Measurements from ENCODE around the gene PLSCR3. TPM values are rescaled to one million over a fixed set of nuclear protein-coding genes. Genes with fewer than 3 reads are reported as not detected.

PLSCR3 gene
- total and polyA plus RNA-seq, 2 donors (not counting 3 experiments of a cell fraction or from before 2014, with no cell fraction given), result 59.9 to 94.8 TPM

- H3K9ac ChIP-seq (replicated peaks; ENCODE audit: extremely low read depth, insufficient read depth, low read length), result no peak within 1 kb of the TSS
- POLR2A ChIA-PET, result no interaction called here
Measured at GRCh38 chr17:7355053-7355452, 39.3 kb downstream of the PLSCR3 start, which contains the start of gene TMEM95. TSS of gene TMEM95 (plus strand) at chr17:7355156. CDS start at chr17:7355205, 49 bp downstream.

More at GRCh38 chr17:7355053-7355452, 39.3 kb downstream of the PLSCR3 start, which contains the start of gene TMEM95:
- Histone ChIP-seq H3K27me3 (ENCODE audit: control insufficient read depth in 2 of 2, insufficient read depth in 2 of 2, low read length in 2 of 2) (no peaks in the 10 kb centered on the region), H3K9me3 (replicated peaks; ENCODE audit: control insufficient read depth, insufficient read depth, low read length) (no peaks in the 10 kb centered on the region), H4K20me1 (replicated peaks; ENCODE audit: control insufficient read depth, extremely low read depth, insufficient read depth, low read length) (no peaks in the 10 kb centered on the region), H3K4me1 (ENCODE audit: control insufficient read depth, extremely low read depth, insufficient read depth, low read length) (peaks cover 15% of the 10 kb centered on the region), H3K79me2 (ENCODE audit: control insufficient read depth, insufficient read depth, low read length) (no peaks in the 10 kb centered on the region), H3K4me3 (replicated peaks in 1 of 3; ENCODE audit: insufficient read depth in 1 of 3, low read depth in 1 of 3, low read length in 3 of 3) (no peak within 1 kb of the TSS), H3K27ac (ENCODE audit: insufficient read depth, low read depth, low read length) (no peak within 1 kb of the TSS), H3K4me2 (ENCODE audit: insufficient read depth, low read length) (no peak within 1 kb of the TSS), H3K9me1 (replicated peaks; ENCODE audit: control insufficient read depth, extremely low read depth, insufficient read depth, low read length) (no peaks in the 10 kb centered on the region), H3K36me3 (ENCODE audit: control insufficient read depth in 2 of 2, extremely low read depth in 1 of 2, insufficient read depth in 2 of 2, low read length in 2 of 2) (no peaks in the 10 kb centered on the region), H2AFZ (ENCODE audit: low read depth, low read length) (no peak within 1 kb of the TSS)
- dilution Hi-C loops (cut with MboI; ENCODE audit: extremely low pct_ligation_motif_present, low sequenced_read_pairs) (no loop called here), intact Hi-C loops (cut with micrococcal nuclease) (loop anchor here (5.0 kb wide), 1 partner anchor 37 kb away; the partner anchor contains the start of gene PLSCR3)
- TF ChIP-seq JUN (IDR thresholded peaks at IDR 0.05; ENCODE audit: borderline replicate concordance, insufficient read depth, insufficient read length, low read depth) (no peak), MYC (IDR thresholded peaks at IDR 0.05; ENCODE audit: low read depth, low read length) (no peak), GATA2 (IDR thresholded peaks at IDR 0.05; ENCODE audit: insufficient read depth, insufficient read length, low read depth, low read length) (no peak), EZH2 (IDR thresholded peaks at IDR 0.05; ENCODE audit: borderline replicate concordance, low read depth, low read length, severe bottlenecking) (no peak), POLR2AphosphoS5 (IDR thresholded peaks at IDR 0.05; ENCODE audit: insufficient read depth, low read depth, low read length) (no peak), POLR2A (IDR thresholded peaks at IDR 0.05; ENCODE audit: low read depth, low read length) (no peak), MAX (IDR thresholded peaks at IDR 0.05; ENCODE audit: insufficient read depth, insufficient read length) (no peak), FOS (IDR thresholded peaks at IDR 0.05; ENCODE audit: borderline replicate concordance, insufficient read depth, low read length) (no peak)
- TF ChIP-seq, protein P1, sequence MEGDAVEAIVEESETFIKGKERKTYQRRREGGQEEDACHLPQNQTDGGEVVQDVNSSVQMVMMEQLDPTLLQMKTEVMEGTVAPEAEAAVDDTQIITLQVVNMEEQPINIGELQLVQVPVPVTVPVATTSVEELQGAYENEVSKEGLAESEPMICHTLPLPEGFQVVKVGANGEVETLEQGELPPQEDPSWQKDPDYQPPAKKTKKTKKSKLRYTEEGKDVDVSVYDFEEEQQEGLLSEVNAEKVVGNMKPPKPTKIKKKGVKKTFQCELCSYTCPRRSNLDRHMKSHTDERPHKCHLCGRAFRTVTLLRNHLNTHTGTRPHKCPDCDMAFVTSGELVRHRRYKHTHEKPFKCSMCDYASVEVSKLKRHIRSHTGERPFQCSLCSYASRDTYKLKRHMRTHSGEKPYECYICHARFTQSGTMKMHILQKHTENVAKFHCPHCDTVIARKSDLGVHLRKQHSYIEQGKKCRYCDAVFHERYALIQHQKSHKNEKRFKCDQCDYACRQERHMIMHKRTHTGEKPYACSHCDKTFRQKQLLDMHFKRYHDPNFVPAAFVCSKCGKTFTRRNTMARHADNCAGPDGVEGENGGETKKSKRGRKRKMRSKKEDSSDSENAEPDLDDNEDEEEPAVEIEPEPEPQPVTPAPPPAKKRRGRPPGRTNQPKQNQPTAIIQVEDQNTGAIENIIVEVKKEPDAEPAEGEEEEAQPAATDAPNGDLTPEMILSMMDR (IDR thresholded peaks at IDR 0.05; ENCODE audit: extremely low read depth in 1 of 2, insufficient read depth in 1 of 2, low read depth in 1 of 2, low read length in 2 of 2), result no peak
- FAIRE-seq (no peak), DNase-seq (ENCODE audit: low read depth, low spot score) (no peak)
- no TSS peak for BruUV-seq (replicated peaks)
- CTCF ChIA-PET, result interaction anchor here (0.8 to 4.0 kb wide), 14 partner anchors 10 to 332 kb away, joined by 3 to 70 read pairs (median 10); partner anchors contain the start of genes TMEM102, TMEM256, TNK1 and TP53

Measured in endothelial cell of umbilical vein (primary cell).